MM.1S (cell line): ENCODE data around the gene APCDD1L.

Source experiments
- CTCF ChIP-seq: fragments of 300-600 bp; sonication (generic); IDR thresholded peaks from 2 replicates; pipeline ENCODE4 v1.5.1; 2016; ENCODE audit warnings: antibody characterized with exemption, low read length, mixed read lengths
- EZH2 ChIP-seq: fragments of 300-600 bp; sonication (generic); optimal IDR thresholded peaks from 2 replicates; pipeline ENCODE3; 2017; ENCODE audit warnings: low read depth, mild to moderate bottlenecking, antibody characterized with exemption, low read length, mixed read lengths
- EZH2phosphoT487 ChIP-seq: fragments of 300-600 bp; sonication (generic); IDR thresholded peaks from 2 replicates; pipeline ENCODE4 v1.6.1; 2018; ENCODE audit warnings: antibody characterized with exemption, low read length

DNA sequence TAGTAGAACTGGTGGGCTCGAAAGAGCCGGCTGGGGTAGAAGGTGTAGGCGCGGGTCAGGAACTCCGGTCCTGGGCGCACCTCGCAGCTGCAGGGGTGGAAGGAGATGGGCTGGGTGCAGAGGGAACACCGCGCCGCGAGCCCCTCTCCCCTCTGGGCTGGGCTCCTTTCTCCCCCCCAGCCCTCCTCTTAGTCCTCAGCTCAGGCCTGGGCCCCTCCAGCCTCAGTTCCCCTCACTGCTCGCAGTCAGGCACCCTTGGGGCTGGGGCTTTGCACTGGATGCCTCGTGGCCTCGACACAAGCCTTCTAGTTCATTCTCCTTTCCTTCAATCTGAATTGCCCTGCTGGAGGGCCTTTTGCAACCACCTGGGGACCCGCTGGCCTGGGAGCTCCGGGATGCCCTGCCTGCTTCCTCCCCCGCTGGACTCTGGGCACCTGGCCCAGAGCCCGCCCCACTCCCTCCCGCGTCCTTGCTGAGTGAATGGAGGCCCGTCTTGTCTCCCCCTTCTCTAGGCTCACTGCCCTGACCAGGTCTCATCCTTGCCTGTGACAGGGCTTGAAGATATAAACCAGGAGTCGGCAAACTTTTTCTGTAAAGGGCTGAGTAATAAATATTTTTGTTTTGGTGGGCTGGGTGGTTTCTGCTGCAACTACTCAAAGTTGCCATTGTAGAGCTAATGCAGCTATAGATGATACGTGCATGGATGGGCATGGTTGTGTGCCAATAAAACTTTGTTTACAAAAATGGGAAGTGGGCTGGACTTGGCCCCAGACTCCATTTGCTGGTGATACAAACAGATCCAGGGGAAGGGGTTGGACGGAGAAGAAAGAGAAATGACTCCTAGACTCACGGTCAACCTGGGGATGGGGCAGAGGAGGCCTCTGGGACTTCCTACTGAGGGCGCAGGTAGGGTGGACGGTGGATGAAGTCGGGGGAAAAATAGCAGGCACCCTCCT lies 47.3 kb downstream of the APCDD1L start:
- TF ChIP-seq EZH2phosphoT487 (no peak), CTCF (no peak), EZH2 (no peak)
